ENCODE results near the gene APOO.
"Not testable (repeated sequence)": the region's sequence is repeated elsewhere in the genome, so short reads cannot be mapped to it uniquely, and the experiment has no call there.

APOO gene

GRCh38 chrX:23884427-23885024, 23.2 kb downstream of the APOO start:
- H3K4me3 ChIP-seq (ENCODE audit: low read depth, low read length), result no peak overlapping the region
- no peak for TF ChIP-seq CTCF (IDR thresholded peaks at IDR 0.05; ENCODE audit: control insufficient read depth, extremely low read depth, insufficient read depth)
- DNase-seq (ENCODE audit: low read depth), result no peak

DNA sequence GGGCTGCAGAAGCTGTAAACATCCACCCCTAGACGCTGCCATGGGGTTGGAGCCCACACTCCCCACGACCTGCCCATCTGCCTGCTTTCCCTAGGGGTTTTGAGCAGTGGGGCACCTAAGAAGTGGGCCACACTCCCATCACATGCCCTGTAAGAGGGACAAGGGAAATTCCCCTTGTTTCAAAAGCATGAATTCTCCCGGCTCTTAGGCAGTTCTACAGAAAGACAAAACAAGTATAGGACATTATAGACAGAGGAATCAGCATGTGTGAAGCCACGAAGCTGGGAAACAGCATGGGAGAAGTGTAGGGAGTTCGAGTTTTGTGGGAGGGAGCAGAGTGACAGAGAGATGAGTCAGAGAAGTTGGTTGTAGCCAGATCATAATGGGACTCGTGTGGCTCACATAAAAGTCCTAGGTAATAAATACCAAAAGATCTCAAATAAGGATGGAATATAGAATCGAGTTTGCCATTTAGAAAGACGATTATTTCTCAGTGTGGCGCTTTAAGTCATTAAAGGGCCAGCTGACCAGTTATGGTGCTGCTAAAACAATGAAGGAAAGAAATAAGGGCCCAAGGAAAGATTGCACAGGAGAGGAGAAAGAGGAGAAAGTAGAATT, 23.9 kb downstream of the APOO start:
- DNase-seq (ENCODE audit: low read depth), result no peak
- no peak overlapping the region for H3K4me3 ChIP-seq (ENCODE audit: low read depth, low read length)
- TF ChIP-seq CTCF (IDR thresholded peaks at IDR 0.05; ENCODE audit: control insufficient read depth, extremely low read depth, insufficient read depth), result no peak

GRCh38 chrX:23879380-23880090, 28.2 kb downstream of the APOO start:
- DNase-seq (ENCODE audit: low read depth), result no peak
- no peak overlapping the region for H3K4me3 ChIP-seq (ENCODE audit: low read depth, low read length)
- TF ChIP-seq CTCF (IDR thresholded peaks at IDR 0.05; ENCODE audit: control insufficient read depth, extremely low read depth, insufficient read depth), result no peak

GRCh38 chrX:23871905-23872546, 35.7 kb downstream of the APOO start:
- DNase-seq (ENCODE audit: low read depth), result no peak
- no peak overlapping the region for H3K4me3 ChIP-seq (ENCODE audit: low read depth, low read length)
- TF ChIP-seq CTCF (IDR thresholded peaks at IDR 0.05; ENCODE audit: control insufficient read depth, extremely low read depth, insufficient read depth), result peak; percentile 14; the same call in 1 of the 2 replicates

DNA sequence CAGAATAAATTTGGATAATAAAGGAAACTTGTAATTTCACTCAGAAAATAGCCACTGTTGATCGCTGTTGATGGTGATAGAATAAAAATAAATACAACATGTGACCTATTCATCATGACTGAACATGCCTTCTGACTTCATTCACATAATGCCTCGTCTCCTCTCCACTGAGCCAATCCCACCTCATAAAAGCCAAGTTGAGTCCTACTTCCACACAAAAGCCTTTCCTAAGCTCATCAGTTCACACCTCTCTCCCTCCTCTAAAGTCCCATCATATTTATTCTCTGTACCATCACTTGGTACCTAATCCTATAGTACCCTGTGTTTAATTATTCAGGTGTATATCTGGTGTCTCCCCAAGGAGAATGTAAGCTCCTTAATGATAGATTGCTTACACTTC, 37.7 kb downstream of the APOO start:
- H3K4me3 ChIP-seq (ENCODE audit: low read depth, low read length), result no peak overlapping the region
- TF ChIP-seq CTCF (IDR thresholded peaks at IDR 0.05; ENCODE audit: control insufficient read depth, extremely low read depth, insufficient read depth), result no peak
- DNase-seq (ENCODE audit: low read depth), result no peak

DNA sequence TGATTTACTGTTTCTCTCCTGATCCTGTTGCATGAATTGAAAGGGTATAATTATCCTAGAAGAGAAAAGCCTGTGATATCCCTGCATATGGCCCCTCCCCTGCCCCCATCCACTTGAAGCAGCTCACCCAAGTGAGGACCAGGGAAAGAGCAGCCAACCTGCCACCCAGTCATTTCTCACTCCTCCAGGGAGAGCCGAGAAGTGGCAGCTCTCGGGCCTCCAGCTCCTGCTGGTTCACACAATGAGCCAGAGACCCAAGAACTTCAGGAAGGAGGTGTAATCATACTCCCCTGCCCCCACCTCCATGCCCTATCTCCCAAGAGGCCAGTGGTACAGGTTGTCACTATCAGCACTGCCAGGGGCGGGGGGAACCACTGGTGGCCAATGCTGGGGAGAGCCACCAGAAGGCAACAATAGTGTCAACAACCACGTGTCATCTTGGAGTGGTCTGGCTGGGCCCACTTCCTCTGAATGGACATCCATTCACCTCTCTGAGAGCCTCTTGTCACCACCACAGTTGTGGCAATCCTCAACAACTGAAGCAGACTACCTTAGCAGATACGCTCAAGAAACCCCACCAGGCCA, 42.9 kb downstream of the APOO start:
- no peak overlapping the region for H3K4me3 ChIP-seq (ENCODE audit: low read depth, low read length)
- DNase-seq (ENCODE audit: low read depth), result no peak
- no peak for TF ChIP-seq CTCF (IDR thresholded peaks at IDR 0.05; ENCODE audit: control insufficient read depth, extremely low read depth, insufficient read depth)

GRCh38 chrX:23861952-23862351, 45.8 kb downstream of the APOO start:
- not testable (repeated sequence) for DNase-seq (ENCODE audit: low read depth); H3K4me3 ChIP-seq (ENCODE audit: low read depth, low read length)
